Peyer's patch (tissue), 4 donors: ENCODE data around the gene NUCKS1.

Experiments
- CTCF ChIP-seq, 6 experiments: fragments of 450-650 bp in 4 of 6; fragments of 200-600 bp in 2 of 6; sonication (generic) in 1 of 6; IDR thresholded peaks; one replicate each; pipeline ENCODE4 v1.5.1; 2017 to 2019; ENCODE audit warnings: antibody characterized with exemption in 6 of 6, mild to moderate bottlenecking in 3 of 6, moderate library complexity in 1 of 6
- POLR2A ChIP-seq, 2 donors: fragments of 450-650 bp; IDR thresholded peaks; one replicate each; pipeline ENCODE4 v1.5.1; 2017; ENCODE audit warnings: antibody characterized with exemption in 2 of 2, mild to moderate bottlenecking in 2 of 2, moderate library complexity in 2 of 2

GRCh38 chr1:205750138-205751035 lies at the start of gene NUCKS1:
- peak in 3 of 6 experiments; percentile 2 to 39 (median 13) for TF ChIP-seq CTCF (IDR thresholded peaks at IDR 0.05)
- peak; percentile 59 to 89 for TF ChIP-seq POLR2A (IDR thresholded peaks at IDR 0.05)
